Skeletal muscle tissue (tissue), 4 donors: Measurements from ENCODE around the gene GALNT7. TPM values are rescaled to one million over a fixed set of nuclear protein-coding genes. Genes with fewer than 3 reads are reported as not detected.

Experiments
- H3K27ac ChIP-seq: one replicate; pipeline ENCODE4 v1.7.0; 2013; ENCODE audit warnings: mild to moderate bottlenecking, low read depth, low read length, inconsistent platforms
- H3K27me3 ChIP-seq, 3 donors: one replicate each; pipeline ENCODE4 v1.7.0; 2013; ENCODE audit warnings: low read length in 3 of 3; ENCODE audit not compliant: control insufficient read depth in 3 of 3, insufficient read depth in 3 of 3
- H3K36me3 ChIP-seq, 3 donors: one replicate each; pipeline ENCODE4 v1.7.0; 2013; ENCODE audit warnings: low read length in 3 of 3; ENCODE audit not compliant: control insufficient read depth in 3 of 3, insufficient read depth in 3 of 3
- H3K4me1 ChIP-seq, 3 donors: one replicate each; pipeline ENCODE4 v1.7.0; 2013; ENCODE audit warnings: low read length in 3 of 3, mild to moderate bottlenecking in 3 of 3; ENCODE audit not compliant: control insufficient read depth in 3 of 3, insufficient read depth in 3 of 3
- H3K4me3 ChIP-seq, 3 donors: one replicate each; pipeline ENCODE4 v1.7.0; 2013; ENCODE audit warnings: low read length in 3 of 3
- H3K9ac ChIP-seq, 3 donors: one replicate each; pipeline ENCODE4 v1.7.0; 2013; ENCODE audit warnings: low read length in 3 of 3, mild to moderate bottlenecking in 3 of 3, moderate library complexity in 2 of 3, low read depth in 1 of 3
- H3K9me3 ChIP-seq, 3 donors: one replicate each; pipeline ENCODE4 v1.7.0; 2013; ENCODE audit warnings: low read length in 3 of 3; ENCODE audit not compliant: control insufficient read depth in 3 of 3
- total RNA-seq: library from RNA; depleted of rRNA; stranded (reverse); fragments of >200 nt; gene quantifications from one replicate; pipeline ENCODE4 v1.2.3, GENCODE V29; 2014
- donor health status: Osteomylitis.

GALNT7 gene
- total RNA-seq, 1 donor from 2014 or later, result 18.8 TPM

GRCh38 chr4:173161311-173161710 lies 7.3 kb upstream of the GALNT7 start:
- H3K36me3 ChIP-seq, result peaks cover 0 to 3% (median 0%) of the 10 kb centered on the region in 3 donors
- H3K4me1 ChIP-seq, result no peaks in the 10 kb centered on the region
- no peak overlapping the region for H3K4me3 ChIP-seq
- H3K9me3 ChIP-seq, result no peaks in the 10 kb centered on the region
- no peak overlapping the region for H3K9ac ChIP-seq
- H3K27me3 ChIP-seq, result no peaks in the 10 kb centered on the region
- no peak overlapping the region for H3K27ac ChIP-seq

GRCh38 chr4:173165706-173166105 lies 2.9 kb upstream of the GALNT7 start:
- Histone ChIP-seq H3K4me1 (peaks cover 6 to 14% (median 10%) of the 10 kb centered on the region in 3 donors), H3K9ac (no peak overlapping the region), H3K36me3 (peaks cover 0 to 3% (median 0%) of the 10 kb centered on the region in 3 donors), H3K27me3 (peaks cover 0 to 11% (median 0%) of the 10 kb centered on the region in 3 donors), H3K9me3 (no peaks in the 10 kb centered on the region), H3K27ac (no peak overlapping the region), H3K4me3 (no peak overlapping the region)

GRCh38 chr4:173166491-173166890 lies 2.1 kb upstream of the GALNT7 start:
- no peak overlapping the region for H3K27ac ChIP-seq
- H3K9me3 ChIP-seq, result no peaks in the 10 kb centered on the region
- H3K27me3 ChIP-seq, result peaks cover 0 to 17% (median 3%) of the 10 kb centered on the region in 3 donors
- H3K4me3 ChIP-seq, result no peak overlapping the region
- H3K4me1 ChIP-seq, result peaks cover 6 to 14% (median 12%) of the 10 kb centered on the region in 3 donors
- H3K36me3 ChIP-seq, result peaks cover 0 to 3% (median 0%) of the 10 kb centered on the region in 3 donors
- H3K9ac ChIP-seq, result no peak overlapping the region

GRCh38 chr4:173167758-173168395 lies 734 bp upstream of the GALNT7 start:
- Histone ChIP-seq H3K4me1 (peaks cover 6 to 16% (median 14%) of the 10 kb centered on the region in 3 donors), H3K27ac (peak overlapping the region; percentile 36), H3K9me3 (no peaks in the 10 kb centered on the region)

GRCh38 chr4:173169178-173169427 lies 492 bp downstream of the GALNT7 start:
- H3K27ac ChIP-seq, result peak overlapping the region; percentile 69
- peaks cover 0 to 3% (median 0%) of the 10 kb centered on the region in 3 donors for H3K36me3 ChIP-seq
- peaks cover 6 to 16% (median 14%) of the 10 kb centered on the region in 3 donors for H3K4me1 ChIP-seq
- no peaks in the 10 kb centered on the region for H3K9me3 ChIP-seq
- H3K27me3 ChIP-seq, result peaks cover 0 to 24% (median 6%) of the 10 kb centered on the region in 3 donors
- H3K4me3 ChIP-seq, result peak overlapping the region; percentile 43 to 76 (median 71)
- peak overlapping the region in 2 of 3 donors; percentile 69 to 72 for H3K9ac ChIP-seq

More at GRCh38 chr4:173167758-173168395, 734 bp upstream of the GALNT7 start:
- peak overlapping the region; percentile 47 to 72 (median 67) for H3K9ac ChIP-seq
- H3K27me3 ChIP-seq, result peaks cover 0 to 24% (median 6%) of the 10 kb centered on the region in 3 donors
- peak overlapping the region; percentile 76 to 81 (median 78) for H3K4me3 ChIP-seq
- peaks cover 0 to 3% (median 0%) of the 10 kb centered on the region in 3 donors for H3K36me3 ChIP-seq

- Histone ChIP-seq H3K9ac (peak overlapping the region in 2 of 3 donors; percentile 69 to 72), H3K4me3 (peak overlapping the region; percentile 52 to 76 (median 71)), H3K4me1 (peaks cover 6 to 16% (median 14%) of the 10 kb centered on the region in 3 donors), H3K27me3 (peaks cover 0 to 24% (median 6%) of the 10 kb centered on the region in 3 donors), H3K9me3 (no peaks in the 10 kb centered on the region), H3K27ac (peak overlapping the region; percentile 69), H3K36me3 (peaks cover 0 to 3% (median 0%) of the 10 kb centered on the region in 3 donors)
Observed at GRCh38 chr4:173169428-173170181, 994 bp downstream of the GALNT7 start.

- Histone ChIP-seq H3K27me3 (peaks cover 0 to 24% (median 6%) of the 10 kb centered on the region in 3 donors), H3K9ac (peak overlapping the region in 2 of 3 donors; percentile 69 to 72), H3K4me1 (peaks cover 6 to 16% (median 14%) of the 10 kb centered on the region in 3 donors), H3K4me3 (peak overlapping the region; percentile 52 to 76 (median 71)), H3K36me3 (peaks cover 0 to 3% (median 0%) of the 10 kb centered on the region in 3 donors), H3K27ac (peak overlapping the region; percentile 69), H3K9me3 (no peaks in the 10 kb centered on the region)
Observed at GRCh38 chr4:173170182-173170778, 1.7 kb downstream of the GALNT7 start.

GRCh38 chr4:173171098-173171497 lies 2.5 kb downstream of the GALNT7 start:
- Histone ChIP-seq H3K27ac (no peak overlapping the region), H3K9me3 (no peaks in the 10 kb centered on the region), H3K9ac (no peak overlapping the region), H3K4me3 (no peak overlapping the region), H3K27me3 (peaks cover 0 to 24% (median 6%) of the 10 kb centered on the region in 3 donors), H3K4me1 (peaks cover 6 to 16% (median 14%) of the 10 kb centered on the region in 3 donors), H3K36me3 (no peaks in the 10 kb centered on the region)

- H3K27ac ChIP-seq, result no peak overlapping the region
- H3K27me3 ChIP-seq, result peaks cover 0 to 24% (median 6%) of the 10 kb centered on the region in 3 donors
- no peaks in the 10 kb centered on the region for H3K9me3 ChIP-seq
- no peak overlapping the region for H3K4me3 ChIP-seq
- no peak overlapping the region for H3K9ac ChIP-seq
- H3K36me3 ChIP-seq, result no peaks in the 10 kb centered on the region
- peaks cover 6 to 16% (median 14%) of the 10 kb centered on the region in 3 donors for H3K4me1 ChIP-seq
Observed at GRCh38 chr4:173171987-173172386, 3.4 kb downstream of the GALNT7 start.
